Endodermal cell (in vitro differentiated cells): ENCODE results near the gene CRELD1. TPM values are rescaled to one million over a fixed set of nuclear protein-coding genes. Genes with fewer than 3 reads are reported as not detected.

Experiments
- DNase-seq: peaks from one replicate; pipeline ENCODE4 v3.0.0-alpha.2; 2017
- H3K27ac ChIP-seq: 2 replicates; pipeline ENCODE4 v1.5.1; 2013; ENCODE audit warnings: mild to moderate bottlenecking, low read depth, low read length, moderate library complexity
- H3K27me3 ChIP-seq: 2 replicates; pipeline ENCODE4 v1.6.1; 2013; ENCODE audit warnings: mild to moderate bottlenecking, low read length, moderate library complexity; ENCODE audit not compliant: insufficient read depth, control insufficient read depth, poor library complexity, severe bottlenecking
- H3K36me3 ChIP-seq: 2 replicates; pipeline ENCODE4 v1.7.0; 2013; ENCODE audit warnings: mild to moderate bottlenecking, low read length, moderate library complexity; ENCODE audit not compliant: control insufficient read depth, insufficient read depth
- H3K4me1 ChIP-seq: one replicate; pipeline ENCODE4 v1.7.0; 2013; ENCODE audit warnings: low read length; ENCODE audit not compliant: control insufficient read depth, insufficient read depth
- H3K4me3 ChIP-seq: 2 replicates; pipeline ENCODE4 v1.5.1; 2013; ENCODE audit warnings: mild to moderate bottlenecking, low read length, moderate library complexity
- H3K9ac ChIP-seq: 2 replicates; pipeline ENCODE4 v1.6.1; 2013; ENCODE audit warnings: mild to moderate bottlenecking, low read length, moderate library complexity; ENCODE audit not compliant: poor library complexity, severe bottlenecking; ENCODE audit errors: extremely low read depth
- H3K9me3 ChIP-seq: 2 replicates; pipeline ENCODE4 v1.6.1; 2013; ENCODE audit warnings: mild to moderate bottlenecking, low read length, moderate library complexity; ENCODE audit not compliant: control insufficient read depth
- H3K27ac Mint-ChIP-seq: 2 replicates; pipeline ENCODE4 v1.8.0; 2020; ENCODE audit warnings: mixed read lengths
- H3K27me3 Mint-ChIP-seq: 2 replicates; pipeline ENCODE4 v1.8.0; 2021; ENCODE audit warnings: mild to moderate bottlenecking, mixed read lengths; ENCODE audit not compliant: insufficient read depth
- H3K36me3 Mint-ChIP-seq: 2 replicates; pipeline ENCODE4 v1.8.0; 2020; ENCODE audit warnings: low read depth, mixed read lengths
- H3K4me1 Mint-ChIP-seq: 2 replicates; pipeline ENCODE4 v1.8.0; 2020; ENCODE audit warnings: mixed read lengths
- H3K4me3 Mint-ChIP-seq: 2 replicates; pipeline ENCODE4 v1.8.0; 2020; ENCODE audit warnings: mild to moderate bottlenecking, moderate library complexity, mixed read lengths
- H3K9me3 Mint-ChIP-seq: 2 replicates; pipeline ENCODE4 v1.8.0; 2020; ENCODE audit warnings: mild to moderate bottlenecking, mixed read lengths
- CTCF ChIP-seq: fragments of 200-600 bp; sonication (generic); conservative IDR thresholded peaks from 2 replicates; pipeline ENCODE4 v1.5.0; 2021; ENCODE audit warnings: antibody characterized with exemption, mild to moderate bottlenecking
- WGBS, 2 experiments: methylation state at CpG; one replicate each; pipeline versions ENCODE4 v1.1.5 to v1.1.7; 2013; ENCODE audit warnings: missing lambda C conversion rate in 2 of 2, mixed read lengths in 1 of 2; ENCODE audit not compliant: insufficient coverage in 1 of 2, insufficient read length in 1 of 2; 5-methylcytosine and 5-hydroxymethylcytosine counted together
- total RNA-seq, 2 donors: library from RNA; stranded (reverse); fragmentation: NEBNext Ultra II Directional in 1 of 2; extraction: Animal tissue kit (Norgen Biotek cat#: 25700) in 1 of 2; gene quantifications; 2 replicates in 1 of 2; 3 replicates in 1 of 2; pipeline ENCODE4 v1.2.1, GENCODE V29; 2021

Gene CRELD1
- total RNA-seq, 2 donors from 2014 or later = 35.7 to 43.2 TPM

GRCh38 chr3:9978710-9979305 lies 45.2 kb downstream of the CRELD1 start:
- no peaks in the 10 kb centered on the region for H3K27me3 Mint-ChIP-seq
- Histone ChIP-seq H3K4me3 (no peak overlapping the region), H3K36me3 (peaks cover 69% of the 10 kb centered on the region), H3K27me3 (no peaks in the 10 kb centered on the region), H3K9me3 (no peaks in the 10 kb centered on the region), H3K27ac (no peak overlapping the region), H3K4me1 (no peaks in the 10 kb centered on the region), H3K9ac (no peak overlapping the region)
- H3K9me3 Mint-ChIP-seq = no peaks in the 10 kb centered on the region
- H3K36me3 Mint-ChIP-seq = peaks cover 48% of the 10 kb centered on the region
- H3K4me3 Mint-ChIP-seq = no peak overlapping the region
- no peak for TF ChIP-seq CTCF
- H3K27ac Mint-ChIP-seq = peak overlapping the region; percentile 20
- 88 to 98% methylated on average over 4 to 8 of the region's 8 CpGs for WGBS, 2 experiments
- no peak for DNase-seq
- H3K4me1 Mint-ChIP-seq = peaks cover 4% of the 10 kb centered on the region

- DNase-seq = no peak
- WGBS, 2 experiments = 99 to 100% methylated on average over 2 of the region's 2 CpGs
- peaks cover 4% of the 10 kb centered on the region for H3K4me1 Mint-ChIP-seq
- no peak overlapping the region for H3K27ac Mint-ChIP-seq
- Histone ChIP-seq H3K36me3 (peaks cover 64% of the 10 kb centered on the region), H3K27me3 (no peaks in the 10 kb centered on the region), H3K4me1 (peaks cover 1% of the 10 kb centered on the region), H3K9me3 (no peaks in the 10 kb centered on the region), H3K27ac (no peak overlapping the region), H3K4me3 (no peak overlapping the region), H3K9ac (no peak overlapping the region)
- H3K36me3 Mint-ChIP-seq = peaks cover 36% of the 10 kb centered on the region
- no peak for TF ChIP-seq CTCF
- no peaks in the 10 kb centered on the region for H3K27me3 Mint-ChIP-seq
- no peak overlapping the region for H3K4me3 Mint-ChIP-seq
- no peaks in the 10 kb centered on the region for H3K9me3 Mint-ChIP-seq
These were observed 46.6 kb downstream of the CRELD1 start for GRCh38 chr3:9980251-9980650.

- no peaks in the 10 kb centered on the region for H3K9me3 ChIP-seq
- no peak for TF ChIP-seq CTCF
- Mint-ChIP-seq H3K27ac (peak overlapping the region; percentile 97), H3K27me3 (no peaks in the 10 kb centered on the region), H3K4me3 (peak overlapping the region; percentile 95), H3K9me3 (no peaks in the 10 kb centered on the region), H3K36me3 (peaks cover 8% of the 10 kb centered on the region), H3K4me1 (peaks cover 15% of the 10 kb centered on the region)
- H3K9ac ChIP-seq = peak overlapping the region; percentile 82
- no peaks in the 10 kb centered on the region for H3K27me3 ChIP-seq
- no peak for DNase-seq
- H3K27ac ChIP-seq = no peak overlapping the region
- peak overlapping the region; percentile 95 for H3K4me3 ChIP-seq
- peaks cover 7% of the 10 kb centered on the region for H3K4me1 ChIP-seq
- H3K36me3 ChIP-seq = peaks cover 24% of the 10 kb centered on the region
- WGBS, 2 experiments = 1 to 3% methylated on average over 14 to 17 of the region's 17 CpGs
These were observed 52.6 kb downstream of the CRELD1 start for GRCh38 chr3:9986230-9986725.
